B cell (primary cell): ENCODE measurements around the gene CLEC18C.
"Not testable (repeated sequence)": the region's sequence is repeated elsewhere in the genome, so short reads cannot be mapped to it uniquely, and the experiment has no call there.

Experiments
- EZH2 ChIP-seq: IDR thresholded peaks from 2 replicates; pipeline ENCODE4 v1.6.1; 2012; ENCODE audit warnings: borderline replicate concordance, low read depth, mild to moderate bottlenecking, moderate library complexity, low read length; ENCODE audit not compliant: insufficient read depth, poor library complexity, severe bottlenecking
- TF ChIP-seq, protein P1 (sequence below): fragments of 200-600 bp; IDR thresholded peaks from one replicate; pipeline ENCODE4 v1.8.0; 2022; ENCODE audit warnings: antibody characterized with exemption, mild to moderate bottlenecking

DNA sequence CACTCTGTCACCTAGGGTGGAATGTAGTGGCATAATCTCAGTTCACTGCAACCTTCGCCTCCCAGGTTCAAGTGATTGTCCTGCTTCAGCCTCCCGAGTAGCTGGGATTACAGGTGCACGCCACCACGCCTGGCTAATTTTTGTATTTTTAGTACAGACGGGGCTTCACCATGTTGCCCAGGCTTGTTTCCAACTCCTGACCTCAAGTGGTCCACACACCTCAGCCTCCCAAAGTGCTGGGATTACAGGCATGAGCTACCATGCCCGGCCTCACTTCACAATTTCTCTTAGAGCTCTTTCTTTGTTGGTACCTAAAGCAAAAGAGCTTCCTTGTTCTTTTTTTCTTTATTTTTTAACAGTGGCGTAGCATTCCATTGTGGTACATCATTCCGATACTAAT, 24.3 kb upstream of the CLEC18C start:
- TF ChIP-seq, protein P1, sequence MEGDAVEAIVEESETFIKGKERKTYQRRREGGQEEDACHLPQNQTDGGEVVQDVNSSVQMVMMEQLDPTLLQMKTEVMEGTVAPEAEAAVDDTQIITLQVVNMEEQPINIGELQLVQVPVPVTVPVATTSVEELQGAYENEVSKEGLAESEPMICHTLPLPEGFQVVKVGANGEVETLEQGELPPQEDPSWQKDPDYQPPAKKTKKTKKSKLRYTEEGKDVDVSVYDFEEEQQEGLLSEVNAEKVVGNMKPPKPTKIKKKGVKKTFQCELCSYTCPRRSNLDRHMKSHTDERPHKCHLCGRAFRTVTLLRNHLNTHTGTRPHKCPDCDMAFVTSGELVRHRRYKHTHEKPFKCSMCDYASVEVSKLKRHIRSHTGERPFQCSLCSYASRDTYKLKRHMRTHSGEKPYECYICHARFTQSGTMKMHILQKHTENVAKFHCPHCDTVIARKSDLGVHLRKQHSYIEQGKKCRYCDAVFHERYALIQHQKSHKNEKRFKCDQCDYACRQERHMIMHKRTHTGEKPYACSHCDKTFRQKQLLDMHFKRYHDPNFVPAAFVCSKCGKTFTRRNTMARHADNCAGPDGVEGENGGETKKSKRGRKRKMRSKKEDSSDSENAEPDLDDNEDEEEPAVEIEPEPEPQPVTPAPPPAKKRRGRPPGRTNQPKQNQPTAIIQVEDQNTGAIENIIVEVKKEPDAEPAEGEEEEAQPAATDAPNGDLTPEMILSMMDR: not testable (repeated sequence)
- TF ChIP-seq EZH2: not testable (repeated sequence)
